ENCODE results near the gene TRIP13.
"Not testable (repeated sequence)": the region's sequence is repeated elsewhere in the genome, so short reads cannot be mapped to it uniquely, and the experiment has no call there.

TRIP13 gene

GRCh38 chr5:871596-872298, 20.9 kb upstream of the TRIP13 start:
- no peak overlapping the region for H3K4me3 ChIP-seq (ENCODE audit: low read depth, low read length)

- H3K4me3 ChIP-seq (ENCODE audit: low read depth, low read length): no peak overlapping the region
These were observed 20.4 kb upstream of the TRIP13 start for GRCh38 chr5:872301-872700.

- H3K4me3 ChIP-seq (ENCODE audit: low read depth, low read length): no peak overlapping the region
These were observed 19.4 kb upstream of the TRIP13 start for GRCh38 chr5:873328-873727.

- no peak overlapping the region for H3K4me3 ChIP-seq (ENCODE audit: low read depth, low read length)
These were observed 16.8 kb upstream of the TRIP13 start for GRCh38 chr5:875931-876330.

- H3K4me3 ChIP-seq (ENCODE audit: low read depth, low read length): no peak overlapping the region
These were observed 16.0 kb upstream of the TRIP13 start for GRCh38 chr5:876398-877365.

GRCh38 chr5:878125-878524, 14.6 kb upstream of the TRIP13 start:
- no peak overlapping the region for H3K4me3 ChIP-seq (ENCODE audit: low read depth, low read length)

- not testable (repeated sequence) for H3K4me3 ChIP-seq (ENCODE audit: low read depth, low read length)
These were observed 14.0 kb upstream of the TRIP13 start for GRCh38 chr5:878677-879076.

- H3K4me3 ChIP-seq (ENCODE audit: low read depth, low read length): no peak overlapping the region
These were observed 11.7 kb upstream of the TRIP13 start for GRCh38 chr5:880816-881550.

GRCh38 chr5:881551-881935, 11.1 kb upstream of the TRIP13 start:
- H3K4me3 ChIP-seq (ENCODE audit: low read depth, low read length): no peak overlapping the region

GRCh38 chr5:882253-883183, 10.2 kb upstream of the TRIP13 start:
- no peak overlapping the region for H3K4me3 ChIP-seq (ENCODE audit: low read depth, low read length)

GRCh38 chr5:883475-884181, 9.1 kb upstream of the TRIP13 start:
- no peak overlapping the region for H3K4me3 ChIP-seq (ENCODE audit: low read depth, low read length)

- no peak overlapping the region for H3K4me3 ChIP-seq (ENCODE audit: low read depth, low read length)
These were observed 8.1 kb upstream of the TRIP13 start for GRCh38 chr5:884345-885126.

- no peak overlapping the region for H3K4me3 ChIP-seq (ENCODE audit: low read depth, low read length)
These were observed 7.6 kb upstream of the TRIP13 start for GRCh38 chr5:885127-885442.

- no peak overlapping the region for H3K4me3 ChIP-seq (ENCODE audit: low read depth, low read length)
These were observed 7.2 kb upstream of the TRIP13 start for GRCh38 chr5:885529-885928.

GRCh38 chr5:886036-886435, 6.6 kb upstream of the TRIP13 start:
- no peak overlapping the region for H3K4me3 ChIP-seq (ENCODE audit: low read depth, low read length)

GRCh38 chr5:886716-887325, 5.9 kb upstream of the TRIP13 start:
- no peak overlapping the region for H3K4me3 ChIP-seq (ENCODE audit: low read depth, low read length)

- H3K4me3 ChIP-seq (ENCODE audit: low read depth, low read length): no peak overlapping the region
These were observed 4.6 kb upstream of the TRIP13 start for GRCh38 chr5:887947-888637.

GRCh38 chr5:888638-889035, 4.0 kb upstream of the TRIP13 start:
- no peak overlapping the region for H3K4me3 ChIP-seq (ENCODE audit: low read depth, low read length)
